ENCODE measurements around the gene PRKCA. TPM values are rescaled to one million over a fixed set of nuclear protein-coding genes. Genes with fewer than 3 reads are reported as not detected.

The PRKCA gene
- polyA plus RNA-seq, 2 donors, result 1.2 to 1.3 TPM

DNA sequence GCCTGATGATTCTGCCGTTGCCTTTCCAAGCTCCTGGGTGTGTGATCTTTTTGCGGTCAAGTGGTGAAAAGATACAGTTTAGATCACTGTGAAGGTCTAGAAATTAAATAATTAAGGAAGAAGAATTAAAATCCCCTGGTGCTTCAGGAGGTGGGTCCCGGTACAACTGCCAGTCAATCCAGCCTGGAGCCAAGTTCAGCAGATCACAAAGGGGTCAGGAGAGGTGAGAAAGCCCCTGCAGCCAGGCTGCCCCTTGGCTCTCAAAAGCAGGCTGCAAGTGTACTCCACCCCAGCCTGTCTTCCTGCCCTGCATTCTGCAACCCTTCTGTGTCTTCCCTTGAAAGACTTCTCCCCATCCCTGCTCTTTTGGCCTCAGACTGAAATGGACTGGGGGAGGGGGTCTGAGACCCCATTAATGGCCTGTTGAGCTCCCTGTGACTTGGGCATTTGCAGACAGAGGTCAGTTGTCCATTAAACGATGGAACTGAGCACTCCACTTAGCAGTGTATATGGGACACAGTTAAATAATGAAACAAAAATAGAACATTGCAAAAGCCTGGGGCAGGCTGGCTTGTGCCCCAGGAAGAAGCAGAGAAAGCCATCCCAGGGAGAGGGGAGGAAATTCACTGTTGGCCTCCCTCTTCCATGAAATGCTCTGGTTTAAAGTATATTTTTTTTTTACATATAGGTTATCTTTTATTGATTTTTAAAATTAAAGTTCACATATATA, 547.6 kb downstream of the PRKCA start:
- Histone ChIP-seq H3K4me1 (ENCODE audit: control insufficient read depth in 2 of 2, insufficient read depth in 2 of 2, low read length in 1 of 2) (no peaks in the 10 kb centered on the region), H3K36me3 (ENCODE audit: control insufficient read depth in 2 of 2, insufficient read depth in 2 of 2, low read length in 1 of 2) (no peaks in the 10 kb centered on the region), H3K9me3 (ENCODE audit: control insufficient read depth in 2 of 2, insufficient read depth in 1 of 2, low read depth in 1 of 2, low read length in 1 of 2) (peaks cover 0 to 3% of the 10 kb centered on the region in 2 donors), H3K27ac (ENCODE audit: low read depth in 2 of 2, low read length in 1 of 2) (no peak overlapping the region), H3K27me3 (ENCODE audit: control insufficient read depth in 1 of 2, insufficient read depth in 2 of 2, low read length in 2 of 2) (no peaks in the 10 kb centered on the region), H3K4me3 (ENCODE audit: low read depth in 1 of 2, low read length in 2 of 2) (no peak overlapping the region)
- 74 to 77% methylated on average over 4 of the region's 4 CpGs for WGBS, 2 donors

DNA sequence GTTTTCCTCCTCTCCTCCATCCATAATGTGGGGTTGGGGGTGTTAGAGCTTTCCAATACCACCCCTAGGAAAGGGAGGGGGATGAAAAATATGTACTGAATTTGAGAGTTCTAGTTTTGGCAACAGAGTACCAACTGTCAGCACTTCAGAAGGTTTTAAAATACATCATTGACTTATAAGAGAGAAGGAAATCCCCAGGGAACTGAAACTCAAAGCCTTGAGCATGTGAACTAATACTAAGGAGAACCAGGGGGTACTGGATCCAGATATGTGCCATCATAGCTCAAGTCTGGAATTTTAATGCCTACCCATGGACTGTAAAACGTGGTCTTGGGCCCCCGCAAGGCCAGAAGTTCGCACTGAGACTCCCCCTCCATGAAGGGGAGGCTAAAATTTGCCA, 548.3 kb downstream of the PRKCA start:
- no peak overlapping the region for H3K27ac ChIP-seq (ENCODE audit: low read depth in 2 of 2, low read length in 1 of 2)
- no peaks in the 10 kb centered on the region for H3K36me3 ChIP-seq (ENCODE audit: control insufficient read depth in 2 of 2, insufficient read depth in 2 of 2, low read length in 1 of 2)
- peaks cover 0 to 3% of the 10 kb centered on the region in 2 donors for H3K9me3 ChIP-seq (ENCODE audit: control insufficient read depth in 2 of 2, insufficient read depth in 1 of 2, low read depth in 1 of 2, low read length in 1 of 2)
- no peak overlapping the region for H3K4me3 ChIP-seq (ENCODE audit: low read depth in 1 of 2, low read length in 2 of 2)
- H3K27me3 ChIP-seq (ENCODE audit: control insufficient read depth in 1 of 2, insufficient read depth in 2 of 2, low read length in 2 of 2), result no peaks in the 10 kb centered on the region
- H3K4me1 ChIP-seq (ENCODE audit: control insufficient read depth in 2 of 2, insufficient read depth in 2 of 2, low read length in 1 of 2), result no peaks in the 10 kb centered on the region
- WGBS, 2 donors, result 59 to 71% methylated on average over 3 of the region's 3 CpGs

DNA sequence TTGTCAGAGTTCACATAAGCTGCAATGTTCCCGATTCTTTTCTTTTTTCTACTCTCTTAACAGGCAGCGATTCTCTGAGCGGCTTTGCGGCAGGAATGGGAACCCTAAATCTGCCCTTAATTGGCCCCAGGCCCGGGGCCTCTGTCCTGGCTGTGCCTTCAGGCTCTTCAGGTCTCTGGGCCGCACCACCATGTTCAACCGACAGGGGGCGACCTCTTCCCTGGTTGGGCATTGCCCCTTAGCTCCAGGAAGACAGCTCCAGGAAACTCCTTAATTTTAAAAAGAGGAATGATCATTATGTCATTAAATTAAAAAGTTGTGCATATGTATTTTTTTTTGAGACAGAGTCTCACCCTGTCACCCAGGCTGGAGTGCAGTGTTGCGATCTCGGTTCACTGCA, 552.8 kb downstream of the PRKCA start:
- 74 to 76% methylated on average over 10 of the region's 10 CpGs for WGBS, 2 donors

DNA sequence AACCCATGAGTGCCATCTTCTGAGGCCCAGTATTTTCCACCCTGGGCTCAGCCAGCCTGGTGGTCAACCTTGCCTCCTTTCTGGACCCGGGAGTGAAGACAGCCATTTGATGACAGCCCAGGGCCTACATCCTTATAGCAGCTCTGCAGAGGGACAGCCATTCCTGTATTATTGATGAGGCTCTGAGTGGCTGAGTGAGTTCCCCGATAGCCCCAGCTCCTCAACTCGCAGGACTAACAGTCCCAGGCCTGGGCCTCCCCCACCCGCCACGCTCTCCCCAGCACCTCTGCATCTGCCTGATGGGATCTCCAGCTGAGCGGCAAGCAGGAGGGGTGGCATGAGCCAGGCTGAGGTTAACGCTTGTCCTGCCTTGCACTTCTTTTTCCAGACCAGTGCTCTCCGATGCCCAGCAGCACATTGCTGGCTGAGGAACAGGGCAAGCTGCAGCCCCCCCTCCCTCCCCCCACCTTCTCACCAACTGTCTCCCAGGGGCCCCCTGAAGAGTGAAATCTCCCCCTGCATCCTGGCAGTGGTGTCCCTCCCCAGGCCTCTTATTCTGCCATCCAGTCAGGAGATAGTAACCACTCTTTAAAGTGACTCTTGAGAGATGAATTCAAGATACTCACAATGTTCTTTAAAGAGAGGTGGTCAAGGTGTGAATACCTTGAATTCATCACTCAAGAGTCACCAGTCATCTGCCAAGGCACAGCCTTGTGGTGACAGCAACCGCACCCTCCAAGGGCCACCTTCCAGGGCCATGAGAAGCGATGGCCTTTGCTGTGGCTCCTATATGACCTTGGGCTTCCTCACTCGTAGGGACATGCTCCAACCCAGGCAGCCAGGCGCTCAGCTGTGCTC, 556.0 kb downstream of the PRKCA start:
- H3K27me3 ChIP-seq (ENCODE audit: control insufficient read depth in 1 of 2, insufficient read depth in 2 of 2, low read length in 2 of 2), result no peaks in the 10 kb centered on the region
- no peaks in the 10 kb centered on the region for H3K4me1 ChIP-seq (ENCODE audit: control insufficient read depth in 2 of 2, insufficient read depth in 2 of 2, low read length in 1 of 2)
- H3K9me3 ChIP-seq (ENCODE audit: control insufficient read depth in 2 of 2, insufficient read depth in 1 of 2, low read depth in 1 of 2, low read length in 1 of 2), result no peaks in the 10 kb centered on the region
- H3K36me3 ChIP-seq (ENCODE audit: control insufficient read depth in 2 of 2, insufficient read depth in 2 of 2, low read length in 1 of 2), result no peaks in the 10 kb centered on the region
- no peak overlapping the region for H3K27ac ChIP-seq (ENCODE audit: low read depth in 2 of 2, low read length in 1 of 2)
- no peak overlapping the region for H3K4me3 ChIP-seq (ENCODE audit: low read depth in 1 of 2, low read length in 2 of 2)
- 77 to 79% methylated on average over 12 of the region's 12 CpGs for WGBS, 2 donors

More for the DNA sequence above, 552.8 kb downstream of the PRKCA start:
- Histone ChIP-seq H3K27ac (ENCODE audit: low read depth in 2 of 2, low read length in 1 of 2) (no peak overlapping the region), H3K4me1 (ENCODE audit: control insufficient read depth in 2 of 2, insufficient read depth in 2 of 2, low read length in 1 of 2) (no peaks in the 10 kb centered on the region), H3K9me3 (ENCODE audit: control insufficient read depth in 2 of 2, insufficient read depth in 1 of 2, low read depth in 1 of 2, low read length in 1 of 2) (no peaks in the 10 kb centered on the region), H3K36me3 (ENCODE audit: control insufficient read depth in 2 of 2, insufficient read depth in 2 of 2, low read length in 1 of 2) (no peaks in the 10 kb centered on the region), H3K27me3 (ENCODE audit: control insufficient read depth in 1 of 2, insufficient read depth in 2 of 2, low read length in 2 of 2) (no peaks in the 10 kb centered on the region), H3K4me3 (ENCODE audit: low read depth in 1 of 2, low read length in 2 of 2) (no peak overlapping the region)

DNA sequence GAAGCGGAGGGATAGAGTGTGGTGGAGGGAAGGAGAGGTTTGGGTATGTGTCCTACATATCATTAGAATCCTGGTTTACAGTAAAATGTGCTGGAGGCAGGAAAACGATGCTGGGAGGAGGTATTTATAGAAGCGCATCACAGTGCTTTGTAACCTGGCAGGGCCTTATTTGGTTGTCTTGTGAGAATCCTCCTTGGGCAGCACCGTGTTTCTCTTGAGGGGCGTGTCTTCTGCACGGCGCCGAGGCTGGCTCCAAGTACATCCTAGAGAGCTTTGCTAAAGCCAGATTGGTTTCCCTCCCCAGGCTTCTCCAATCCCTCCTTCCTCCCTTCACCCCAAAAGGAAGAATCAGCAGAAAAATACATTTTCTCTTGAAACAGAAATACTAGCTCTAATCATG, 556.9 kb downstream of the PRKCA start:
- Histone ChIP-seq H3K4me1 (ENCODE audit: control insufficient read depth in 2 of 2, insufficient read depth in 2 of 2, low read length in 1 of 2) (no peaks in the 10 kb centered on the region), H3K4me3 (ENCODE audit: low read depth in 1 of 2, low read length in 2 of 2) (no peak overlapping the region), H3K27me3 (ENCODE audit: control insufficient read depth in 1 of 2, insufficient read depth in 2 of 2, low read length in 2 of 2) (no peaks in the 10 kb centered on the region), H3K27ac (ENCODE audit: low read depth in 2 of 2, low read length in 1 of 2) (no peak overlapping the region), H3K9me3 (ENCODE audit: control insufficient read depth in 2 of 2, insufficient read depth in 1 of 2, low read depth in 1 of 2, low read length in 1 of 2) (no peaks in the 10 kb centered on the region), H3K36me3 (ENCODE audit: control insufficient read depth in 2 of 2, insufficient read depth in 2 of 2, low read length in 1 of 2) (no peaks in the 10 kb centered on the region)
- 73 to 75% methylated on average over 8 of the region's 8 CpGs for WGBS, 2 donors

DNA sequence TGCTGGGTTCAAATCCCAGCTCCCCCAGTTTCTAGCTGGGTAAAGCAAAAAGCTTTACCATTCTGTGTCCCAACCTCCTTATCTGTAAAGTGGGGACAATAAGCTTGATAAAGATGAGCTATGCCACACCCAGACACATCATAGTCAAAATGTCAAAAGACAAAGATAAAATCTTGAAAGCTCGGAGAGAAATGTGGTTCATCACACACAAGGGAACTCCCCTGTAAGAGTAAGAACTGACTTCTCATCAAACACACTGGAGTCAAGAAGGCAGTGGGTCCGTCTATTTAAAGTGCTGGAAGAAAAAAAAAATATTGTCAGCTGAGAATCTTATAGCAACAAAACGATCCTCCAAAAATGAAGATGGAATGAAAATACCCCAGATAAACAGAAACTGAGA, 557.8 kb downstream of the PRKCA start:
- no peak overlapping the region for H3K4me3 ChIP-seq (ENCODE audit: low read depth in 1 of 2, low read length in 2 of 2)
- H3K27ac ChIP-seq (ENCODE audit: low read depth in 2 of 2, low read length in 1 of 2), result no peak overlapping the region
- H3K4me1 ChIP-seq (ENCODE audit: control insufficient read depth in 2 of 2, insufficient read depth in 2 of 2, low read length in 1 of 2), result no peaks in the 10 kb centered on the region
- H3K36me3 ChIP-seq (ENCODE audit: control insufficient read depth in 2 of 2, insufficient read depth in 2 of 2, low read length in 1 of 2), result no peaks in the 10 kb centered on the region
- no peaks in the 10 kb centered on the region for H3K9me3 ChIP-seq (ENCODE audit: control insufficient read depth in 2 of 2, insufficient read depth in 1 of 2, low read depth in 1 of 2, low read length in 1 of 2)
- WGBS, 2 donors, result 61 to 74% methylated on average over 3 of the region's 3 CpGs
- H3K27me3 ChIP-seq (ENCODE audit: control insufficient read depth in 1 of 2, insufficient read depth in 2 of 2, low read length in 2 of 2), result no peaks in the 10 kb centered on the region

Other genes with a start within 250 kb of the PRKCA start
- gene CEP112, start 110.5 kb upstream of the PRKCA start, polyA plus RNA-seq, result 1 to 10 TPM; 1.6 to 3.1 TPM
- not detected for gene APOH, start 73.2 kb upstream of the PRKCA start, polyA plus RNA-seq